ENCODE measurements around the gene ZNF140.

GRCh38 chr12:133108150-133108549 is 27.4 kb downstream of the ZNF140 start:
- TF ChIP-seq CTCF (conservative IDR thresholded peaks at IDR 0.05) (no peak), ZFX (IDR thresholded peaks at IDR 0.05) (no peak)
